Adrenal gland (tissue), 5 donors: ENCODE data around the gene LTA.

ENCODE experiments used
- POLR2A ChIP-seq, 2 donors: fragments of 450-650 bp; IDR thresholded peaks; one replicate each; pipeline ENCODE4 v1.6.1; 2017; ENCODE audit warnings: antibody characterized with exemption in 2 of 2, mild to moderate bottlenecking in 2 of 2, moderate library complexity in 1 of 2
- TF ChIP-seq, protein P1 (sequence below), 6 experiments: fragments of 450-650 bp in 4 of 6; fragments of 200-600 bp in 2 of 6; sonication (generic) in 1 of 6; IDR thresholded peaks; 1 replicate in 5 of 6; 2 replicates in 1 of 6; pipeline versions ENCODE4 v1.5.1 to v1.8.0; 2016 to 2021; ENCODE audit warnings: antibody characterized with exemption in 6 of 6, mild to moderate bottlenecking in 2 of 6, moderate library complexity in 1 of 6
- donor health status: DM: no; HTN: no; CAD: no.

DNA sequence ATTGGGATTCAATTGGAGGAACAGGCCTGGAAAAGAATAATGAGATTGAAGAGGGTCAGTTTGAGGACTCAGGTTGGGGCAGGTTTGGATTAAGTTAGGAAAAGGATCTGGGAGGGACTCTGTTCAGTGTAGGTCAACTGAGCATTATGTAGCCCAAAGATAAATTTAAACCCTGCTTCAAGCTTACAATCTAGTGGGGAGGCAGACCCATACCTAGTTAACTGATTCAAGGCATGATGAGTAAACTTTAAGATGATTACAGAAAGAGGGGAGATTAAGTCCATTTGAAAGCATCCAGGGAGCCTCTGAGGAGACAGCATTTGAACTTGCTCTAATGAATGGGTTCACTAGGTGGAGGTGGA lies 11.4 kb upstream of the LTA start:
- TF ChIP-seq, protein P1, sequence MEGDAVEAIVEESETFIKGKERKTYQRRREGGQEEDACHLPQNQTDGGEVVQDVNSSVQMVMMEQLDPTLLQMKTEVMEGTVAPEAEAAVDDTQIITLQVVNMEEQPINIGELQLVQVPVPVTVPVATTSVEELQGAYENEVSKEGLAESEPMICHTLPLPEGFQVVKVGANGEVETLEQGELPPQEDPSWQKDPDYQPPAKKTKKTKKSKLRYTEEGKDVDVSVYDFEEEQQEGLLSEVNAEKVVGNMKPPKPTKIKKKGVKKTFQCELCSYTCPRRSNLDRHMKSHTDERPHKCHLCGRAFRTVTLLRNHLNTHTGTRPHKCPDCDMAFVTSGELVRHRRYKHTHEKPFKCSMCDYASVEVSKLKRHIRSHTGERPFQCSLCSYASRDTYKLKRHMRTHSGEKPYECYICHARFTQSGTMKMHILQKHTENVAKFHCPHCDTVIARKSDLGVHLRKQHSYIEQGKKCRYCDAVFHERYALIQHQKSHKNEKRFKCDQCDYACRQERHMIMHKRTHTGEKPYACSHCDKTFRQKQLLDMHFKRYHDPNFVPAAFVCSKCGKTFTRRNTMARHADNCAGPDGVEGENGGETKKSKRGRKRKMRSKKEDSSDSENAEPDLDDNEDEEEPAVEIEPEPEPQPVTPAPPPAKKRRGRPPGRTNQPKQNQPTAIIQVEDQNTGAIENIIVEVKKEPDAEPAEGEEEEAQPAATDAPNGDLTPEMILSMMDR (IDR thresholded peaks at IDR 0.05): no peak
- TF ChIP-seq POLR2A (IDR thresholded peaks at IDR 0.05): no peak
